IgD-negative memory B cell (primary cell): ENCODE measurements around the gene GALT. TPM values are rescaled to one million over a fixed set of nuclear protein-coding genes. Genes with fewer than 3 reads are reported as not detected.

ENCODE experiments used
- H3K27ac Mint-ChIP-seq, 3 donors: one replicate each; pipeline ENCODE4 v1.8.0; 2020 to 2022; ENCODE audit warnings: mild to moderate bottlenecking in 3 of 3, mixed read lengths in 3 of 3, moderate library complexity in 1 of 3
- H3K27me3 Mint-ChIP-seq: one replicate; pipeline ENCODE4 v1.8.0; 2021; ENCODE audit warnings: mixed read lengths
- H3K36me3 Mint-ChIP-seq: one replicate; pipeline ENCODE4 v1.8.0; 2020; ENCODE audit warnings: mild to moderate bottlenecking, mixed read lengths
- H3K4me1 Mint-ChIP-seq, 3 donors: one replicate each; pipeline ENCODE4 v1.8.0; 2020 to 2022; ENCODE audit warnings: mixed read lengths in 3 of 3, mild to moderate bottlenecking in 1 of 3
- H3K4me3 Mint-ChIP-seq, 4 donors: one replicate each; pipeline ENCODE4 v1.8.0; 2020 to 2022; ENCODE audit warnings: mild to moderate bottlenecking in 4 of 4, mixed read lengths in 4 of 4, moderate library complexity in 3 of 4
- H3K9me3 Mint-ChIP-seq, 3 donors: one replicate each; pipeline ENCODE4 v1.8.0; 2020 to 2021; ENCODE audit warnings: mixed read lengths in 3 of 3, mild to moderate bottlenecking in 1 of 3
- polyA plus RNA-seq: library from polyadenylated mRNA; unstranded; fragments of 300-500 nt; fragmentation: Illumina TruSeq; gene quantifications from one replicate; pipeline ENCODE4 v1.2.3, GENCODE V29; 2021

The GALT gene
- 37.2 TPM for polyA plus RNA-seq

DNA sequence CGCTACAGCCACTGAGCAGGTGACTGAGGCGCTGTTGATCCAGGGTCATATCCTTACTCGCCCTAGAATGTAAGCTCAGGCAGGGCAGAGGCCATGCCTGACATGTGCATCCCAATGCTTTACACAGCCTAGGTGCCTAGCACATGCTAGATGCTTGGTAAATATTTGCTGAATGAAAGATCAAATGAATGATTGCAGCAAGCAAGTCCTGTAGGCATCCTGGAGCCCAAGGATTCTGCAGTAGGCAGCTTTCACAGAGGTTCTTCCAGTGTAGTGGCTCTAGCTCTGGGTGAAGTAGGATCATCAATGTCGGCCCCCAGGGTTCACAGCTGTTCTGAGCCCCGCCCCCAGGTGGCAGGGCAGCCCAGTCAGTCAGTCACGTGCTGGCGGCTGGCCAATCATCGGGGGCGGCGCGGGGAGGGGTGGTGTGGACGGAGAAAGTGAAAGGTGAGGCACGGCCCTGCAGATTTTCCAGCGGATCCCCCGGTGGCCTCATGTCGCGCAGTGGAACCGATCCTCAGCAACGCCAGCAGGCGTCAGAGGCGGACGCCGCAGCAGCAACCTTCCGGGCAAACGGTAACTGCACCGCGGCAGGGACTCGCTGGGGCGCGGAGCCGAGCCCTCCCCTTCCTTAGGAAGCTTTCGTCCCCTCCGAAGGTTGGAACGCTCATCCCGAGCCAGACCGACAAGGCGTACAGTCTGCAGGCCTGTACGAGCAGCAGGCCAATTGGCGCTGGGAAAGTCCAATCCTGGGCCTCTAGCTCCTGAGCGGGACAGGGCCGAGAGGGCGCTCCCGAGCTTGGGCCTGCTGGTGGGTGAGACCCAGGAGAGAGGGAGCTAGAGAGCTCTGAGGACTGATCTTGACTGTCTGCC lies at the start of gene GALT:
Gene GALT, plus strand, starts transcription at position 465 of the 873 bp plus-strand sequence. Its CDS starts 30 bp downstream, at position 495.
- Mint-ChIP-seq H3K27ac (peak within 1 kb of the TSS; percentile 68 to 92 (median 71)), H3K4me1 (peaks cover 17 to 18% (median 18%) of the 10 kb centered on the region in 3 donors), H3K4me3 (peak within 1 kb of the TSS; percentile 90 to 96 (median 94)), H3K9me3 (no peaks in the 10 kb centered on the region), H3K27me3 (no peaks in the 10 kb centered on the region), H3K36me3 (peaks cover 2% of the 10 kb centered on the region)

DNA sequence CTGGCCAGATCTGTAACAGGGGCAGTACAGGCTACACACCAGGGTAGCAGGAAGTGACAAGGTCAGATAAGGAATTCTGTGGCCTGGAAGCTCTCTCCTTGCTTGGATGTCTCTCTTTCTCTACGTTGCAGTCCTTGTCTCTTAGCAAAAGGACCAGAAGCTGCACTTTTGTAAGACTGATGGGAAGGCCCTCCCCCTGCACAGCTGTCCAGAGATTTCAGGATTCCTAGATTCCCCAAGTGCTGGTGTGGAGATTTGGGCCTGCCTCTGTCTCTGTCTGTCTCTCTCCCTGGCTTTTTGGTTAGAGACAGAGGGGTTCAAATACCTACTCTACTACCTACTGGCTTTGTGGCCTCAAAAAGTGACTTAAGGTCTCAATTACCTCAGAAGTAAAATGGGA lies 46.9 kb upstream of the GALT start:
- H3K9me3 Mint-ChIP-seq: no peaks in the 10 kb centered on the region
- H3K27me3 Mint-ChIP-seq: peaks cover 5% of the 10 kb centered on the region
- H3K4me1 Mint-ChIP-seq: peaks cover 0 to 2% (median 0%) of the 10 kb centered on the region in 3 donors
- H3K27ac Mint-ChIP-seq: no peak overlapping the region
- no peak overlapping the region for H3K4me3 Mint-ChIP-seq
- peaks cover 2% of the 10 kb centered on the region for H3K36me3 Mint-ChIP-seq

DNA sequence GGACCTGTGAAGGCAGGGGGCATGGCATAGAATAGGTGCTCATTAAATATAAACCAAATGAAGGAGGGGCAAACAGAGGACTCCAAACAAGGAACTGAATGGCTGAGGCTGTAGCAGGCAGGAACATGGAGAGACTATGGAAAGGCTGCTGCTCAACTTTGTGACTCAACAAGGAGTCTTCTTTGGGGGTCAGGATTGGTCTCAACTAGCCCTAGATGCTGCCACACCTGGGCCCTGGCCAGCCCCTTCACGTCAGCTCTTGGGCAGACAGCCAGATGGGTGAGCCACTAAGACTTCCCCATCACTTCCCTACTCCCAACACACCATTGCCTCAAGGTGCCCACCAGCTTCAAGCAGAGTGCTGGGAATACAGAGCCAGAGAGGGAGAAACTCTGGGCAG lies 45.6 kb upstream of the GALT start:
- peaks cover 0 to 2% (median 0%) of the 10 kb centered on the region in 3 donors for H3K4me1 Mint-ChIP-seq
- H3K27ac Mint-ChIP-seq: no peak overlapping the region
- no peak overlapping the region for H3K4me3 Mint-ChIP-seq
- H3K27me3 Mint-ChIP-seq: peaks cover 2% of the 10 kb centered on the region
- no peaks in the 10 kb centered on the region for H3K9me3 Mint-ChIP-seq
- peaks cover 2% of the 10 kb centered on the region for H3K36me3 Mint-ChIP-seq

DNA sequence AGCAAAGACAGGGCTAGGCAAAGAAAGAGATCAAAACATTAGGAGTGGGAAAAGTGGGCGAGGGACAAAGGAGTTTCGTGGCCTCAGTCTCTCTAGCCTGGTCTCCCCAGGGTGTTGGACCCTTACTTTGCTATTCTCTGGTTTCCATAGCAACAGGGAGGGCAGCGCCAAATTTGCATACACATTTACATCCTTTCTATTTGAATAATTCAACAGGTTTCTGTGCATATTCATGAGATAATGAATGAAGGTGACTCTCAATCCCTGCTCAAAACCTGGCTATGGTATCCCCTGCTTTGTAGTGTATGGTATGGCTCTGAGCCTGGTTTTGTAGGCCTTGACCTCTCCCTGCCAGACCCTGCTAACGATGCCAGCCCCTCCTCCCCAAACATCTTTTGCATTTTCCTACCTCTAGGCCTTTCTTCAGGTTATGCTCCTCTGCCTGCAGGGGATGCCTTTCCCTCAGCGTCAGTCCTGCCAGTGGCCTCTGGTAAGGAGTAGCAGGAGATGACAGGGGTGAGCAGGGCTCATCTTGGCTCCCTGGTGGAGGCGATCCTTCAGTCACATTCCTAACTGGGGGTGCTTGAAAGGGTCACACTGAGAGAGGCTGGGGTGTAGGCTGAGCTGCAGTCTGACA lies 44.4 kb upstream of the GALT start:
- no peak overlapping the region for H3K27ac Mint-ChIP-seq
- H3K27me3 Mint-ChIP-seq: peaks cover 2% of the 10 kb centered on the region
- H3K4me3 Mint-ChIP-seq: peak overlapping the region in 1 of 4 donors; percentile 2
- H3K9me3 Mint-ChIP-seq: no peaks in the 10 kb centered on the region
- peaks cover 2% of the 10 kb centered on the region for H3K36me3 Mint-ChIP-seq
- H3K4me1 Mint-ChIP-seq: peaks cover 0 to 2% (median 0%) of the 10 kb centered on the region in 3 donors

DNA sequence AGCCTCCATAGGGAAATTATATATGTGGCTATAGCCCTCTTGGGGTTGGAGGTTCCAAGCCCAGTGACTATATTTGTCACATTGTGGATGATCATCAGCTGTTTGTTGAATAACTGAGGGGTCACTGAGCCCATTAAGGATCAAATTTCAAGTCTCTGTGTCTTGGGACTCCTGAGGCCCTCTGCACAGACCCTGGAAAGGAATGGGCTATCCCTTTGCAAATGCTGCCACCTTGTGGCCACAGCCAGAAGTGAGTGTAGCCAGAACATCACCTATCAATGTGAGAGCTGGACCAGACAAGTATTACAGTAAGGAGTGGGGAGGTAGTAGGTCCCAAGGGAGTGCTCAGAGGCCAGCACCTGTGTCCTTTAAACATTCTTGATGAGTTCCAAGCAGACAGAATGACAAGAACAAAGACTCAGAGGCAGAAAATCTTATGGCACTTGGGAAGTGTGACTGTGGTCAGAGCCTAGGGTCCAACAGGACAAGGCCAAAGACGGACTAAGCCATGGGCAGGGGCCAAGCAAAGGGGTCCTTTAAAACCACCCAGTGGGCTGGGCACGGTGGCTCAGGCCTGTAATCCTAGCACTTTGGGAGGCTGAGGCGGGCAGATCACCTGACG lies 42.8 kb upstream of the GALT start:
- H3K36me3 Mint-ChIP-seq: no peaks in the 10 kb centered on the region
- peaks cover 0 to 2% (median 0%) of the 10 kb centered on the region in 3 donors for H3K4me1 Mint-ChIP-seq
- no peak overlapping the region for H3K27ac Mint-ChIP-seq

DNA sequence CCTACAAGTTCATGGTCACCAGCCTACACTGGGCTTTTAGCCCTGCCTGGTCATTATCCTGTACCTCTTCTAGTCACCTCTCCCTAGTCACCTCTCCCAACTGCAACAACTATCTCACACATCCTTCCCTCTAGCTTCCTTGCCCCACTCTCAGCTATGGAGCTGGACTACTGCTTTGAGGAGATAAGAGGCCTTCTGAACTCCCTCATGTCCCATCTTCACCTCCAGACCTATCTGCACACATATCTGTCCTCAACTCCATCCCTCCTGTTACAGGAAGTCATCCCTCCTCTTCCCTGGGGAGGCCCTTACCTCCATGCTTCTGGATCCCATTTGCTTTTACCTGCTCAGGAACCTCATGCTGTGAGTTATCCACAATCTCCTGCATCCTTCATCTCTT lies 40.3 kb upstream of the GALT start:
- Mint-ChIP-seq H3K27ac (no peak overlapping the region), H3K27me3 (peaks cover 1% of the 10 kb centered on the region), H3K4me3 (no peak overlapping the region), H3K9me3 (no peaks in the 10 kb centered on the region), H3K4me1 (peaks cover 3 to 7% (median 5%) of the 10 kb centered on the region in 3 donors), H3K36me3 (no peaks in the 10 kb centered on the region)

More for the DNA sequence above, 42.8 kb upstream of the GALT start:
- Mint-ChIP-seq H3K27me3 (peaks cover 2% of the 10 kb centered on the region), H3K9me3 (no peaks in the 10 kb centered on the region), H3K4me3 (no peak overlapping the region)

DNA sequence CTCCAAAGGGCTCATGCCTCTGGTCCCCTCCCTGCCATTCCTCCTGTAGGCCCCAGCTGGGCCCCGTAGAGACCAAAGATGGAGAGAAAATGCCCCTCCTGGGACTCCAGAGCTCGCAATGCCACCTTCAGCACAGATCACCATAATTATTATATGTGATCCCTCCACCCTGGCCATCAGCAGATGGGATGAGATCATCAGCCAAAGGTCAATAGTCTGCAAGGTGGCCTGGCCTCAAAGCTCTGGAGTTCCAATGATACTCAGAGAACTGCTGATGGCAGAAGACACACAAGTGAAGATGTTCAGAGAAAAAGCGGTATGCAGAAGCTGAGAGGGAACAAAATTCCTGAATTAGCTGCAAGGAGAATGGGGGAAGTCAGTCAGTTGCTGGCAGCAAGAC lies 39.6 kb upstream of the GALT start:
- H3K36me3 Mint-ChIP-seq: no peaks in the 10 kb centered on the region
- no peak overlapping the region for H3K4me3 Mint-ChIP-seq
- peaks cover 2 to 10% (median 10%) of the 10 kb centered on the region in 3 donors for H3K4me1 Mint-ChIP-seq
- H3K27me3 Mint-ChIP-seq: peaks cover 1% of the 10 kb centered on the region
- no peaks in the 10 kb centered on the region for H3K9me3 Mint-ChIP-seq
- H3K27ac Mint-ChIP-seq: no peak overlapping the region

DNA sequence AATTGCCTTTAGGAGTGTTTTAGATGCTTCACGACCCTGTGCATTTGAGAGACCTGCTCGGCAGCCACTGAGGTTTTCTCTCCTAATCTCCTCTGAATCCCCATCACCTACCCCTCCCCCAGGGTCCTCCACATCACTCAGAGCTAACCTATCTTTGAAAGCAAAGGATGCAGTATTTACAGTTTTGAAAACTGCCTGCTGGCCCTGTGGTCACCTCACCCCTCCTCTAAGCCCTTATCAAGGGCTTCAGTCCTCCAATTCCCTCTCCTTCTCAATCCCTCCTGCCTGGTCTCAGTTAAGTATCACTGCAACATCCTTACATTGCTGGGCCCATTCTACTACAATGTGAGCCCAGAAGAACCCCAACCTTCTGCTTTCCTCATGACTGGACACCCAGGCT lies 39.1 kb upstream of the GALT start:
- Mint-ChIP-seq H3K27me3 (peaks cover 1% of the 10 kb centered on the region), H3K36me3 (no peaks in the 10 kb centered on the region), H3K9me3 (no peaks in the 10 kb centered on the region), H3K4me3 (no peak overlapping the region), H3K27ac (no peak overlapping the region), H3K4me1 (peaks cover 2 to 11% (median 10%) of the 10 kb centered on the region in 3 donors)

DNA sequence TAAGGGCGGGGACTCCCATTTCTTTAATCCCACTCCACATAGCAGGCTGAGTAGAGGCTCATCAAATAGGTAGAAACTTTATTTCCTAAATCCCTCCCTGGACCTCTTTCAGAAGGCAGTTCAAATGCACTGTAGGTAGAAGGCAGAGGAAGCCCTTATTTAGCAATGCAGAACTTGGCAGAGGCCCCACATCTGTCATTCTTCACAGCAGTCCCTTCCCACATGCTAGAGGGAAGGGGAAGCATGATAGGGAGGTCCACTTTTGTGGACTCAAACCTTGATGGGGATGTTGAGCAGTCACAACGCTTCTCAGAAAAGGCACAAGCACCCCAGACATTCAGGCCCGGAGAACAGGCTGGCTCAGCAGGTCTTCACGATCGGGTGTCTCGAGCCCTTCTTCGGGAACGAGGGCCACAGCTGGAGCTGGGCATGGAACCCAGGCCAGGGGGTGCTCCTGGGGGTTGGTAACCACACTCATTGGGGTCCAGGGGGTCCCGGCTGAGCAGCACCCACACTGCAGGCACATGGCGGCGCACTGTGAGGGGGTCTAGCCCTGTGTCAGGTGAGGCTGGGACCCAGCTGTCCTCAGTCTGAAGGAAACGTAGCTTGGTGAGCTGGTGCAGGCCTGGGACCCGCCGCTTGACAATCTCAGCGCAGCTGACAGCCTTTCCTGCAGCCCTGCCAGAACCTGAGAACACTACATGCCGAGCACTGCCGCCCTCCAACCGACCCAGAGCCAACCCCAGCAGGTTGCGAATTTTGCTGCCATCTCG lies 35.9 kb upstream of the GALT start:
- Mint-ChIP-seq H3K27me3 (no peaks in the 10 kb centered on the region), H3K4me3 (peak overlapping the region; percentile 16 to 96 (median 76)), H3K36me3 (peaks cover 5% of the 10 kb centered on the region), H3K27ac (peak overlapping the region in 2 of 3 donors; percentile 21 to 22), H3K9me3 (no peaks in the 10 kb centered on the region), H3K4me1 (peaks cover 5 to 17% (median 14%) of the 10 kb centered on the region in 3 donors)

DNA sequence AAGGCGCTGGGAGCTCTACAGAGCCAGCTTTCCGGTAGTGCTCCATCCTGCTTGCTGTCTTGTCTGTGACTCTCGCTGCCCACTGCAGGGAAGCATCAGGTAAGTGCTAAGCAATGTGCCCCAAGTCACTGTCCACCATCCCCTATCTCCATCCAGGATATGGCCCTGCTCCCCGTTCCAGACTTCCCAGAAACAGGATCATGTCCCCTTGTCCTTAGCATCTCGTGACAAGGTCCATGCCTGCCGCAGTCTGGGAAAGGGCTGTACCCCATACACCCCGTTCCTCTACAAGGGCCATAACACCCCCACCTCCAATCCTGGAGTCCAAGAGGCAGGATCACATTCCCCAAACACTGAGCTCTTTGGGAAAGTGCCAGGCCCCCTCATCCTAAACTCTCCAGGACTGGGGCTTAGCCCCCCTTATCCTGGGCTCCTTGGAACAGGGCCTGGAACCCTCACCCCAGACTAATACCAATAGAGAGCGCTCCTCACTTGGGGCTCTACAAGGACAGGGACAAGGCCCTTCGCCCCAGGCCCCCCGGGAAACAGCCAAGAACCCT lies 35.1 kb upstream of the GALT start:
- Mint-ChIP-seq H3K36me3 (peaks cover 5% of the 10 kb centered on the region), H3K27me3 (no peaks in the 10 kb centered on the region), H3K27ac (peak overlapping the region; percentile 28 to 96 (median 95)), H3K9me3 (no peaks in the 10 kb centered on the region), H3K4me1 (peaks cover 5 to 17% (median 14%) of the 10 kb centered on the region in 3 donors), H3K4me3 (peak overlapping the region; percentile 87 to 96 (median 94))

DNA sequence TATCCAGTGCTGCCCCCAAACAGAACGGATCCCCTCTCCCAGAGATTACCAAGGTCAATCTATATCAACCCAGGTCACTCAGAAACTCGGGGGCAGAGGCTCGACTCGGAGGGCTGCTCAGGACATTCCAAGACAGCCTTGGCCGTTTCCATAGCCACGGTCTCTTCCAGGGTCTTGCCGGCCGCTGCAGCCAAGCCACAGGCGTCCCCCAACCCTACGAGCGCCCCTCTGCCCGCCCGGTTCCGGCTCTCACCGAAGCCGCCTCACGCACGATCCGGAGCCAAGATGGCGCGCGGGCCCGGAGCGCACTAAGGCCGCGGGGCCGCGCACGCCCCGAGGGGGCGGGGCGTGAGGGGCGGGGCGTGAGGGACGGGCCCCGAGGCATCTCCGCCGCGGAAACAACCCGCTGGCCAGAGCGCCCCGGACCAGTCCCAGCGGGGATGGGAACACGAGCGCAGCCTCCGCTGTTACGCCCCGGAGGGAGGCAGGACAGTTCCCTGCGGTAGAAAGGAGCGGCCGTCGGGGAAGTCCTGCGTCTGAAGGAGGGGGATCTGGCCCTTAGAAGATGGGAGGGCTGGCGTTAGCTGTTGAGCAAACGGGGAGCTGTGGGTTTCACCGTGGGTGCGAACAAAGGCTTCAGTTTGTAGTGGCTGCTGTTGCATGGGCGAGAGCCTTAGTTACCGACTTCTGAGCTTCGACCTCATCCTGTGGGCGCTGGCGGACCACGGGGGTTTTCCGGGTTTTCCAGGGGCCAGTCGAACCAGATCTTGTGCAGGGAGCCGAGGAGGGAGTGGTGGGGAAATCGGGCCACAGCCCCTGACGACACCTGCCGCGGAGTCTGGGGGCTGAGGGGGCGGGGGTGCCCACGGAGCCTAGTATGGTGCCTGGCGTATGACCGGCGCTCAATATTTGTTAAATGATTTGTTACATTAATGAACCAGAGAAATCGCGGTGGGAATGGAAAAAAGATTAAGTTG lies 34.4 kb upstream of the GALT start, which contains the start of gene RPP25L:
Gene RPP25L, minus strand, starts transcription at position 287 of the 977 bp plus-strand sequence. CDS start 801 bp downstream, outside the sequence.
- Mint-ChIP-seq H3K4me1 (peaks cover 6 to 17% (median 14%) of the 10 kb centered on the region in 3 donors), H3K36me3 (peaks cover 5% of the 10 kb centered on the region), H3K4me3 (peak within 1 kb of the TSS; percentile 87 to 96 (median 94)), H3K27ac (peak within 1 kb of the TSS; percentile 28 to 96 (median 95)), H3K9me3 (no peaks in the 10 kb centered on the region), H3K27me3 (no peaks in the 10 kb centered on the region)

DNA sequence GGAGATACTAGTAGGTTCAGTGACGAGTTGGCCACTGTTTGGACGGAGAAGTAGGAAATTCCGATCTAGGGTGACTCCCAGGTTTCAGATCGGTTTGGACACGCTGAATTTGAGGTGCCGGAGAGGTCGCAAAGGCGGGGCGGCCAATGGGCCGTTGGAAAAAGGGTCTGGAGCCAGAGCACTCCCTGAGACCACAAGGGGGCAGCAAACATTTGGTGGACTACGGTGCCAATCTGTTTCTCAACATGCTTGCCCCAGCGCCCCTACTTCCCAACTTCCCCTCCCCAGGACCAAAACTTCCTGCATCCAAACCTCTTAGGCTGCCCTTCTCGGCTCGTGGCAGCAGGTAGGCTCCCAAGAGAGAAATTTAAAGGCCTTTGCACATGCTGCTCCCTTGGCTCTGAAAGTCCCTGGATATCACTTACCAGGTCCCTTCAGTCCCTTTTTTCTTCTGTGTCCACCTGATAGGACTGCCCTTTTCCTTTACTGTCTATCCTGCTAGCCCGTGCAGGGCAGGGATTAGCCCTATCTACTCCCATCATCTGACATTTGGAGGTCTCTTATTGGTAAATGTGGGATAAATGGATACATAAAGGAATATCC lies 33.6 kb upstream of the GALT start:
- Mint-ChIP-seq H3K27me3 (no peaks in the 10 kb centered on the region), H3K9me3 (no peaks in the 10 kb centered on the region), H3K4me3 (peak overlapping the region; percentile 87 to 96 (median 94)), H3K4me1 (peaks cover 6 to 17% (median 14%) of the 10 kb centered on the region in 3 donors), H3K36me3 (peaks cover 7% of the 10 kb centered on the region), H3K27ac (peak overlapping the region; percentile 28 to 96 (median 95))

DNA sequence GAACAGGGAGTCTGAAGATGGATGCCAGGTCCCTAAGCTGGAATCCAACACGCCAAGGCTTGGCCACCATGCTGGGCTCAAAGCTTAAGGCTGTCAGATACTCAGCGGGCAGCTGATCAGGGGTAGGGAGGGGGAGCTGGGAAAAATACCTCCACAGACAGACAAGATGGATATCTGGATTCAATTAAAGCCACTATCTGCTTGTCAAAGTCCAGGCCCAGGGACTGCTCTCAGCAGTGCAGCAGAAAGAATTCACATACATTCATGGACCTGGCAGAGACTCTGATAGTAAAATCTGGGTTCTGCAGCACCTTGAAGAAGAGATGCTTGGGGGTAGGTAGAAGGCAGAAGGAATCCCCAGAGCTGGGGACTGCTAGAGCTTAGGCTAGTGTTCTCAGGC lies 31.3 kb upstream of the GALT start:
- Mint-ChIP-seq H3K27ac (no peak overlapping the region), H3K4me3 (peak overlapping the region in 1 of 4 donors; percentile 87), H3K36me3 (peaks cover 8% of the 10 kb centered on the region), H3K27me3 (no peaks in the 10 kb centered on the region), H3K4me1 (peaks cover 16 to 23% (median 19%) of the 10 kb centered on the region in 3 donors), H3K9me3 (no peaks in the 10 kb centered on the region)
